Fibroblast of lung (primary cell): ENCODE results near the gene CRY1. TPM values are rescaled to one million over a fixed set of nuclear protein-coding genes. Genes with fewer than 3 reads are reported as not detected.

Experiments
- DNase-seq, 2 donors: peaks; one replicate each; pipeline versions ENCODE4 v3.0.0 to v3.0.0-alpha.2; 2010; ENCODE audit warnings: low read depth in 2 of 2
- H2AFZ ChIP-seq: 2 replicates; pipeline ENCODE4 v1.5.1; 2012; ENCODE audit warnings: low read length, control low read depth, inconsistent platforms
- H3K27ac ChIP-seq: 2 replicates; pipeline ENCODE4 v1.5.1; 2011; ENCODE audit warnings: low read length, control low read depth; ENCODE audit not compliant: insufficient read depth
- H3K27me3 ChIP-seq: 2 replicates; pipeline ENCODE4 v1.5.1; 2011; ENCODE audit warnings: mild to moderate bottlenecking, low read length; ENCODE audit not compliant: control insufficient read depth, insufficient read depth
- H3K36me3 ChIP-seq: 2 replicates; pipeline ENCODE4 v1.5.1; 2011; ENCODE audit warnings: low read length; ENCODE audit not compliant: control insufficient read depth, insufficient read depth
- H3K4me1 ChIP-seq: 2 replicates; pipeline ENCODE4 v1.5.1; 2011; ENCODE audit warnings: low read length; ENCODE audit not compliant: control insufficient read depth, insufficient read depth; ENCODE audit errors: extremely low read depth
- H3K4me2 ChIP-seq: 2 replicates; pipeline ENCODE4 v1.5.1; 2011; ENCODE audit warnings: low read length, control low read depth; ENCODE audit not compliant: insufficient read depth; ENCODE audit errors: extremely low read depth
- H3K4me3 ChIP-seq, 4 experiments: fragments of 200-600 bp in 1 of 4; sonication (generic) in 1 of 4; replicated peaks in 1 of 4; 2 replicates each; pipeline ENCODE4 v1.5.1; 2011 to 2016; ENCODE audit warnings: low read length in 4 of 4, low read depth in 3 of 4, mild to moderate bottlenecking in 3 of 4, control low read depth in 2 of 4, inconsistent platforms in 1 of 4, mixed read lengths in 1 of 4; ENCODE audit not compliant: insufficient read depth in 1 of 4; ENCODE audit errors: control extremely low read depth in 1 of 4
- H3K79me2 ChIP-seq: 2 replicates; pipeline ENCODE4 v1.5.1; 2012; ENCODE audit warnings: mild to moderate bottlenecking, low read length, inconsistent platforms; ENCODE audit not compliant: control insufficient read depth, insufficient read depth
- H3K9ac ChIP-seq: 2 replicates; pipeline ENCODE4 v1.5.1; 2011; ENCODE audit warnings: mild to moderate bottlenecking, low read length, control low read depth; ENCODE audit not compliant: insufficient read depth
- H3K9me3 ChIP-seq: 2 replicates; pipeline ENCODE4 v1.5.1; 2012; ENCODE audit warnings: low read depth, low read length; ENCODE audit not compliant: control insufficient read depth, insufficient read depth
- H4K20me1 ChIP-seq: 2 replicates; pipeline ENCODE4 v1.5.1; 2011; ENCODE audit warnings: low read length; ENCODE audit not compliant: control insufficient read depth, insufficient read depth; ENCODE audit errors: extremely low read depth
- EZH2 ChIP-seq: IDR thresholded peaks from 2 replicates; pipeline ENCODE4 v1.5.1; 2012; ENCODE audit warnings: low read length, control low read depth, mild to moderate bottlenecking; ENCODE audit errors: missing control alignments
- polyA plus RNA-seq, 2 donors: library from polyadenylated mRNA; depleted of rRNA in 1 of 2; stranded (reverse) in 1 of 2; unstranded in 1 of 2; fragments of >200 nt; gene quantifications; 2 replicates each; pipeline ENCODE4 v1.2.1, GENCODE V29; 2011 to 2012; ENCODE audit warnings: missing spikeins in 1 of 2
- total RNA-seq: library from RNA; depleted of rRNA; stranded (reverse); fragments of >200 nt; gene quantifications from 2 replicates; pipeline ENCODE4 v1.2.1, GENCODE V29; 2014
- TF ChIP-seq, protein P1 (sequence below), 2 donors: IDR thresholded peaks in 1 of 2; conservative IDR thresholded peaks in 1 of 2; 1 replicate in 1 of 2; 2 replicates in 1 of 2; pipeline ENCODE4 v1.5.1; 2011 to 2012; ENCODE audit warnings: low read length in 2 of 2, control low read depth in 1 of 2, inconsistent platforms in 1 of 2, low read depth in 1 of 2, mild to moderate bottlenecking in 1 of 2

CRY1 gene
- total and polyA plus RNA-seq, 2 donors (not counting 1 experiment from before 2014, with no cell fraction given): 9.6 to 12.9 TPM

DNA sequence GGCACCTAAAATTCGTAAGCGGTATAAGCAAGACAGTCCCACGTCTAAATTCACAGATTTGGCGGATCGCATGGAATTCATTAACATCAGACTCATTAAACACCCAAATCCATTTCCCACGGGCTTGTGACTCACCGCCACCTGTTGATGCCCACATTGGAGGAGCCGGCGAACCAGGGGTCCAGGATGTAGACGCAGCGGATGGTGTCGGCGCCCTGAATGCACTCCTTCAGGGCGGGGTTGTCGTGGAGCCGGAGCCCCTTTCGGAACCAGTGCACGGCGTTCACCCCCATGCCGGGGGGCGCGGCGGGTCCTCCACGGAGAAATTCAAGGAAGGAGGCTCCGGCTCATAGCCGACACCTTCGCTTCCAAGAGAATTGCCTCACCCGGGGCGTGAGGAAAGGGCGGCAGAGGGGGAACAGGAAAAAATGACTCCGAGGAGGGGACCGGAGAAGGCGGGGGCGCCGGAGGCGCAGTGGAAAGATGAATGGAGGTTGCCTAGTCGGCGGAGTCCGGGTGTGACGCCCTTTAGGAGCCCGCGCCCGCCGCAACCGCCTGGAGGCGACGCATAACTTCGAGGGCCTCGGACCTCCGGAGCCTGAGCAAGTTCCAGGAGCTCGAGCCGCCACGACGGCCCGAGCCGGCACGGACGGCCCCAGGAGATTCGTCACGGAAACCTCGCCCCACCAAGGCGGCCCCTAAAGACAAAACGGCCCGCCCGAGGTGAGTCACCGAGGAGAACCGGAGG is 506 bp downstream of the CRY1 start:
- H2AFZ ChIP-seq: peak overlapping the region; percentile 60
- no peaks in the 10 kb centered on the region for H3K9me3 ChIP-seq
- H3K4me1 ChIP-seq: peaks cover 4% of the 10 kb centered on the region
- H3K4me3 ChIP-seq: peak overlapping the region; percentile 70 to 88 (median 80)
- peak overlapping the region; percentile 99 for H3K9ac ChIP-seq
- no peaks in the 10 kb centered on the region for H3K36me3 ChIP-seq
- peak in 1 of 2 donors; percentile 64 for DNase-seq
- peaks cover 19% of the 10 kb centered on the region for H3K79me2 ChIP-seq
- no peaks in the 10 kb centered on the region for H3K27me3 ChIP-seq
- H3K27ac ChIP-seq: peak overlapping the region; percentile 97
- H4K20me1 ChIP-seq: no peaks in the 10 kb centered on the region
- TF ChIP-seq, protein P1, sequence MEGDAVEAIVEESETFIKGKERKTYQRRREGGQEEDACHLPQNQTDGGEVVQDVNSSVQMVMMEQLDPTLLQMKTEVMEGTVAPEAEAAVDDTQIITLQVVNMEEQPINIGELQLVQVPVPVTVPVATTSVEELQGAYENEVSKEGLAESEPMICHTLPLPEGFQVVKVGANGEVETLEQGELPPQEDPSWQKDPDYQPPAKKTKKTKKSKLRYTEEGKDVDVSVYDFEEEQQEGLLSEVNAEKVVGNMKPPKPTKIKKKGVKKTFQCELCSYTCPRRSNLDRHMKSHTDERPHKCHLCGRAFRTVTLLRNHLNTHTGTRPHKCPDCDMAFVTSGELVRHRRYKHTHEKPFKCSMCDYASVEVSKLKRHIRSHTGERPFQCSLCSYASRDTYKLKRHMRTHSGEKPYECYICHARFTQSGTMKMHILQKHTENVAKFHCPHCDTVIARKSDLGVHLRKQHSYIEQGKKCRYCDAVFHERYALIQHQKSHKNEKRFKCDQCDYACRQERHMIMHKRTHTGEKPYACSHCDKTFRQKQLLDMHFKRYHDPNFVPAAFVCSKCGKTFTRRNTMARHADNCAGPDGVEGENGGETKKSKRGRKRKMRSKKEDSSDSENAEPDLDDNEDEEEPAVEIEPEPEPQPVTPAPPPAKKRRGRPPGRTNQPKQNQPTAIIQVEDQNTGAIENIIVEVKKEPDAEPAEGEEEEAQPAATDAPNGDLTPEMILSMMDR (conservative IDR thresholded peaks at IDR 0.05 in 1 of 2, IDR thresholded peaks at IDR 0.05 in 1 of 2; ENCODE audit: low read depth in 1 of 2, low read length in 2 of 2): no peak
- no peak for TF ChIP-seq EZH2
- peak overlapping the region; percentile 98 for H3K4me2 ChIP-seq

DNA sequence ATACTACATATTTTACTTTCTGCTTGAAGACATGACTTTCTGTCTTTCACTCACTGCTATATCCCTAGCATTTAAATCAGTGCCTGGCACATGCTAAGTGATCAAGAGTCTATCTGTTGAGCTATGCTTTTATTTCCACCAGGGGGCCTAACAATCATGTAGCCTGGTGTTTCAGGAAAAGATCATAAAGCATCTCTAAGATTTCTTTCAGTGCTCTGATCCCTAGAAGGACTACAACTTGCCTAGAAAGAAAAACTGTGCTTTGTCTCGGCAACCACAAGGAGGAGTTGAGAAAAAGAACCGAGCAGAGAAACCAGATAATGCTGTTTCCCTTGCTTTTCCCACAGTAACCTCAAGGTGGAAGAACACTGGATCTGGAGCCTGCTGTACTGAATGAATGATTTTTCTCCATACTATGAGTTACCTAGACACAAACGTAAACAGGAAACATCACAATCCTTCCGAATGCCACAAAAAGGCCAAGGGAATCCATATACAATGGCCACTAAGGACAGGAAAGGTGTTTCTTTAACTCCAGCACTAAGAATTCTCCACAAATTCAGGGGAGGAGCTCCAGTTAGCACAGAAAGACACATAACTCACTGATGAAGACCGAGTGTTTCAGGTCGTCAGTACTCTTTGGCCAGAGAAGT is 1.2 kb downstream of the CRY1 start:
- H3K27ac ChIP-seq: peak overlapping the region; percentile 97
- no peaks in the 10 kb centered on the region for H3K9me3 ChIP-seq
- H3K9ac ChIP-seq: peak overlapping the region; percentile 99
- peak overlapping the region; percentile 37 for H2AFZ ChIP-seq
- H4K20me1 ChIP-seq: no peaks in the 10 kb centered on the region
- H3K27me3 ChIP-seq: no peaks in the 10 kb centered on the region
- peaks cover 19% of the 10 kb centered on the region for H3K79me2 ChIP-seq
- H3K4me3 ChIP-seq: peak overlapping the region; percentile 70 to 88 (median 80)
- H3K4me2 ChIP-seq: peak overlapping the region; percentile 98
- H3K36me3 ChIP-seq: no peaks in the 10 kb centered on the region
- H3K4me1 ChIP-seq: peaks cover 4% of the 10 kb centered on the region
- DNase-seq: peak; percentile 93 to 95
- TF ChIP-seq, protein P1 (conservative IDR thresholded peaks at IDR 0.05 in 1 of 2, IDR thresholded peaks at IDR 0.05 in 1 of 2; ENCODE audit: low read depth in 1 of 2, low read length in 2 of 2): peak; percentile 81 to 88
- no peak for TF ChIP-seq EZH2

DNA sequence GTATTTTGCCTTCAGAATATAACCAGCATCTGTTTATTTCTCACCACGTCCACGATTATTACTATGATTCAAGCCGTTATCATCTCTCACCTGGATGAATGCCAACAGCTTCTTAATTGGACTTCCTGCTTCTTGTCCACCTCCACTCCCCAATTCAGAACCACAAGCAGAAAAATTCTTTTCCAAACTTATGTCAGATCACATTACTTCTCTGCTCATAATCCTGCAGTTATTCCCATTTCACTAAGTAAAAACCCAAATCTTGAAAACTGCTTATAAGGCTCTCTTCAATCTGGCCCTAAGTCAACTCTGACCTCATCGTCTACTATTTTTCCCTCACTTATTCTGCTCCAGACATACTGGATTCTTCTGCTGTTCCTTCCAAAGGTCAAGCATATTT is 2.0 kb downstream of the CRY1 start:
- peak; percentile 76 to 79 for DNase-seq
- Histone ChIP-seq H3K4me1 (peaks cover 4% of the 10 kb centered on the region), H3K27ac (peak overlapping the region; percentile 41)

More for the DNA sequence above, 2.0 kb downstream of the CRY1 start:
- Histone ChIP-seq H2AFZ (no peak overlapping the region), H4K20me1 (no peaks in the 10 kb centered on the region), H3K4me3 (peak overlapping the region; percentile 22 to 88 (median 60)), H3K79me2 (peaks cover 19% of the 10 kb centered on the region), H3K36me3 (no peaks in the 10 kb centered on the region), H3K9ac (no peak overlapping the region), H3K4me2 (peak overlapping the region; percentile 69), H3K9me3 (no peaks in the 10 kb centered on the region), H3K27me3 (no peaks in the 10 kb centered on the region)
- TF ChIP-seq EZH2: no peak
